LNCaP clone FGC (cell line): Measurements from ENCODE around the gene FANCE.

Experiments used
- DNase-seq: peaks from one replicate; pipeline ENCODE4 v3.0.0-alpha.2; 2011; ENCODE audit warnings: low read depth
- H3K4me3 ChIP-seq: 2 replicates; pipeline ENCODE4 v1.5.1; 2011; ENCODE audit warnings: mild to moderate bottlenecking, low read depth, low read length, control low read depth
- CTCF ChIP-seq: IDR thresholded peaks from 2 replicates; pipeline ENCODE4 v1.5.1; 2012; ENCODE audit warnings: mild to moderate bottlenecking; ENCODE audit not compliant: control insufficient read depth, insufficient read depth; ENCODE audit errors: extremely low read depth

The FANCE gene

GRCh38 chr6:35452183-35453090 is at the start of gene FANCE:
FANCE (plus strand) TSS chr6:35452338; CDS start chr6:35452546, 208 bp downstream.
- no peak for DNase-seq
- no peak for TF ChIP-seq CTCF
- H3K4me3 ChIP-seq, result peak within 1 kb of the TSS; percentile 58

- DNase-seq, result no peak
- no peak for TF ChIP-seq CTCF
- no peak overlapping the region for H3K4me3 ChIP-seq
Measured at GRCh38 chr6:35402856-35403191, 49.3 kb upstream of the FANCE start.

GRCh38 chr6:35403544-35404442 is 48.3 kb upstream of the FANCE start:
- no peak for TF ChIP-seq CTCF
- no peak for DNase-seq
- no peak overlapping the region for H3K4me3 ChIP-seq

GRCh38 chr6:35406711-35407485 is 45.2 kb upstream of the FANCE start:
- no peak overlapping the region for H3K4me3 ChIP-seq
- no peak for TF ChIP-seq CTCF
- DNase-seq, result no peak

GRCh38 chr6:35409245-35409644 is 42.9 kb upstream of the FANCE start:
- no peak overlapping the region for H3K4me3 ChIP-seq
- no peak for TF ChIP-seq CTCF
- no peak for DNase-seq

- no peak for TF ChIP-seq CTCF
- no peak overlapping the region for H3K4me3 ChIP-seq
- DNase-seq, result no peak
Measured at GRCh38 chr6:35410131-35410530, 42.0 kb upstream of the FANCE start.
